Ovary (tissue), 9 donors: Measurements from ENCODE around the gene MMP7. TPM values are rescaled to one million over a fixed set of nuclear protein-coding genes. Genes with fewer than 3 reads are reported as not detected.

ENCODE experiments used
- polyA plus RNA-seq, 2 donors: library from polyadenylated mRNA; stranded (reverse); fragments of 200-250 nt in 1 of 2; fragments of 350-450 nt in 1 of 2; fragmentation: Illumina TruSeq in 1 of 2; extraction: RNeasy Lipid Tissue Mini Kit (QIAGEN cat#74804) in 1 of 2; gene quantifications; one replicate each; pipeline ENCODE4 v1.2.3, GENCODE V29; 2013 to 2014
- total RNA-seq, 7 donors: library from RNA; depleted of rRNA in 2 of 7; stranded (reverse); fragments of >200 nt in 2 of 7; fragmentation: NEBNext Ultra II Directional in 3 of 7; extraction: Animal tissue kit (Norgen Biotek cat#: 25700) in 3 of 7; gene quantifications; one replicate each; pipeline versions ENCODE4 v1.1.0 to v1.2.4, GENCODE V29; 2016 to 2023
- donor health status: DM: no; HTN: no; CAD: no; lungs with moderate emphysema.
- donor health status: DM: no; HTN: no; CAD: no.
- donor health status: Bipolar disorder and iron deficiency.
- donor health status: DM: yes; HTN: yes; CAD: no.
- donor health status: DM: no; HTN: no; CAD: no.
- donor health status: DM: yes; HTN: yes; CAD: no.

The MMP7 gene
- total and polyA plus RNA-seq, 9 donors, result 0.33 to 66.3 (median 3.8) TPM; not detected in 1

Other genes starting within 250 kb of the MMP7 start
- 100 to 1,000 TPM in 1 of 7 donors, 1 to 10 TPM in 6; 2.6 to 111 (median 6.3) TPM for gene BIRC3, start 213.3 kb downstream of the MMP7 start, total RNA-seq
- gene BIRC3, start 213.3 kb downstream of the MMP7 start, polyA plus RNA-seq, result 1 to 10 TPM; 1.9 to 5.1 TPM
- gene BIRC2, start 183.5 kb downstream of the MMP7 start, total RNA-seq, result 10 to 100 TPM; 27.1 to 57.8 (median 33.6) TPM
- gene BIRC2, start 183.5 kb downstream of the MMP7 start, polyA plus RNA-seq, result 10 to 100 TPM; 23.7 to 41.3 TPM
- gene TMEM123, start 78.0 kb downstream of the MMP7 start, total RNA-seq, result 100 to 1,000 TPM in 6 of 7 donors, 10 to 100 TPM in 1; 83.3 to 131 (median 124) TPM
- gene TMEM123, start 78.0 kb downstream of the MMP7 start, polyA plus RNA-seq, result 100 to 1,000 TPM in 1 of 2 donors, 10 to 100 TPM in 1; 69.4 to 165 TPM
- not detected for gene MMP20, start 94.6 kb upstream of the MMP7 start, total RNA-seq
- not detected for gene MMP20, start 94.6 kb upstream of the MMP7 start, polyA plus RNA-seq
- not detected for gene MMP27, start 175.0 kb upstream of the MMP7 start, total RNA-seq
- gene MMP27, start 175.0 kb upstream of the MMP7 start, polyA plus RNA-seq, result under 1 TPM in 1 of 2 donors, not detected in 1; 0.12 TPM
- gene MMP8, start 194.2 kb upstream of the MMP7 start, total RNA-seq, result not detected
- under 1 TPM in 1 of 2 donors, not detected in 1; 0.02 TPM for gene MMP8, start 194.2 kb upstream of the MMP7 start, polyA plus RNA-seq
- gene MMP10, start 249.9 kb upstream of the MMP7 start, total RNA-seq, result 1 to 10 TPM in 1 of 7 donors, not detected in 6; 1.1 TPM
- under 1 TPM in 1 of 2 donors, not detected in 1; 0.61 TPM for gene MMP10, start 249.9 kb upstream of the MMP7 start, polyA plus RNA-seq